ENCODE data around the gene SENP3.

SENP3 gene

GRCh38 chr17:7557147-7557764 is 4.5 kb upstream of the SENP3 start:
- no peak for DNase-seq

GRCh38 chr17:7557775-7558543 is 3.8 kb upstream of the SENP3 start:
- peak; percentile 64 for DNase-seq

GRCh38 chr17:7558544-7559319 is 3.0 kb upstream of the SENP3 start, which contains the start of gene TNFSF13:
Gene TNFSF13, plus strand, starts transcription at chr17:7558750. Its CDS starts 290 bp downstream, at chr17:7559040.
- DNase-seq = peak; percentile 43

GRCh38 chr17:7559320-7560171 is 2.2 kb upstream of the SENP3 start:
- peak; percentile 68 for DNase-seq

GRCh38 chr17:7560172-7561027 is 1.3 kb upstream of the SENP3 start:
- peak; percentile 41 for DNase-seq

- DNase-seq = peak; percentile 87
Observed at GRCh38 chr17:7561028-7561575, 617 bp upstream of the SENP3 start.

- no peak for DNase-seq
Observed at GRCh38 chr17:7562208-7562605, 488 bp downstream of the SENP3 start.

GRCh38 chr17:7563115-7563869 is 1.6 kb downstream of the SENP3 start:
- DNase-seq = no peak

- DNase-seq = no peak
Observed at GRCh38 chr17:7569571-7569970, 7.9 kb downstream of the SENP3 start.

- no peak for DNase-seq
Observed at GRCh38 chr17:7570351-7570750, 8.6 kb downstream of the SENP3 start.

GRCh38 chr17:7572338-7572587 is 10.5 kb downstream of the SENP3 start:
- no peak for DNase-seq

GRCh38 chr17:7572588-7573323 is 11.0 kb downstream of the SENP3 start:
- peak; percentile 98 for DNase-seq

GRCh38 chr17:7573324-7574080 is 11.8 kb downstream of the SENP3 start:
- DNase-seq = peak; percentile 64

GRCh38 chr17:7574176-7574953 is 12.6 kb downstream of the SENP3 start:
- no peak for DNase-seq

- no peak for DNase-seq
Observed at GRCh38 chr17:7575481-7575883, 13.8 kb downstream of the SENP3 start.

GRCh38 chr17:7575959-7576358 is 14.2 kb downstream of the SENP3 start:
- no peak for DNase-seq

- DNase-seq = no peak
Observed at GRCh38 chr17:7576432-7576937, 14.8 kb downstream of the SENP3 start.

All from DMS79 treated with DMSO at 0.1 percent for 48 hours (cell line).